HEK293 (cell line): ENCODE results near the gene CNP.

Experiments used
- GLI2 ChIP-seq: fragments of 450-650 bp; formaldehyde crosslinking; IDR thresholded peaks from 2 replicates; pipeline ENCODE4; 2017; ENCODE audit warnings: missing biosample characterization, missing genetic modification characterization, low read depth, borderline replicate concordance
- GLIS1 ChIP-seq: fragments of 450-650 bp; formaldehyde crosslinking; IDR thresholded peaks from 2 replicates; pipeline ENCODE4 v1.5.1; 2016; ENCODE audit warnings: missing biosample characterization, missing genetic modification characterization
- KLF7 ChIP-seq: fragments of 450-650 bp; formaldehyde crosslinking; IDR thresholded peaks from 2 replicates; pipeline ENCODE4 v1.5.1; 2016; ENCODE audit warnings: missing biosample characterization, missing genetic modification characterization, borderline replicate concordance
- PBX3 ChIP-seq: sonication (generic); formaldehyde crosslinking; IDR thresholded peaks from 2 replicates; pipeline ENCODE4 v1.8.1; 2022; ENCODE audit warnings: mild to moderate bottlenecking, moderate library complexity, missing genetic modification reagents
- ZBTB11 ChIP-seq: fragments of 450-650 bp; formaldehyde crosslinking; conservative IDR thresholded peaks from 2 replicates; pipeline ENCODE4 v1.5.1; 2016; ENCODE audit warnings: low read depth, missing biosample characterization, missing genetic modification characterization
- ZNF133 ChIP-seq: fragments of 450-650 bp; formaldehyde crosslinking; IDR thresholded peaks from 2 replicates; pipeline ENCODE4 v1.5.1; 2016; ENCODE audit warnings: missing biosample characterization, missing genetic modification characterization
- ZNF169 ChIP-seq: fragments of 450-650 bp; formaldehyde crosslinking; IDR thresholded peaks from 2 replicates; pipeline ENCODE4 v1.5.1; 2016; ENCODE audit warnings: missing biosample characterization, missing genetic modification characterization
- ZNF214 ChIP-seq: fragments of 450-650 bp; formaldehyde crosslinking; IDR thresholded peaks from 2 replicates; pipeline ENCODE4 v1.5.1; 2017; ENCODE audit warnings: missing biosample characterization, mild to moderate bottlenecking, missing genetic modification characterization, borderline replicate concordance
- ZNF221 ChIP-seq: fragments of 450-650 bp; formaldehyde crosslinking; IDR thresholded peaks from 2 replicates; pipeline ENCODE4 v1.5.1; 2017; ENCODE audit warnings: missing biosample characterization, missing genetic modification characterization, borderline replicate concordance
- ZNF354C ChIP-seq: fragments of 450-650 bp; formaldehyde crosslinking; IDR thresholded peaks from 2 replicates; pipeline ENCODE4 v1.5.1; 2016; ENCODE audit warnings: missing biosample characterization, missing genetic modification characterization, low read depth, borderline replicate concordance
- ZNF48 ChIP-seq: fragments of 450-650 bp; formaldehyde crosslinking; IDR thresholded peaks from 2 replicates; pipeline ENCODE4 v1.5.1; 2016; ENCODE audit warnings: missing biosample characterization, missing genetic modification characterization
- ZNF530 ChIP-seq: fragments of 450-650 bp; formaldehyde crosslinking; IDR thresholded peaks from 2 replicates; pipeline ENCODE4 v1.5.1; 2016; ENCODE audit warnings: low read depth, missing biosample characterization, missing genetic modification characterization
- ZNF585B ChIP-seq: fragments of 450-650 bp; formaldehyde crosslinking; IDR thresholded peaks from 2 replicates; pipeline ENCODE4 v1.5.1; 2016; ENCODE audit warnings: missing biosample characterization, missing genetic modification characterization
- ZNF664 ChIP-seq: fragments of 450-650 bp; formaldehyde crosslinking; IDR thresholded peaks from 2 replicates; pipeline ENCODE4 v1.5.1; 2016; ENCODE audit warnings: missing biosample characterization, missing genetic modification characterization
- ZNF707 ChIP-seq: fragments of 450-650 bp; formaldehyde crosslinking; IDR thresholded peaks from 2 replicates; pipeline ENCODE4 v1.5.1; 2016; ENCODE audit warnings: missing biosample characterization, missing genetic modification characterization
- ZNF777 ChIP-seq: fragments of 450-650 bp; formaldehyde crosslinking; IDR thresholded peaks from 2 replicates; pipeline ENCODE4 v1.5.1; 2017; ENCODE audit warnings: missing biosample characterization, missing genetic modification characterization, borderline replicate concordance
- ZNF791 ChIP-seq: fragments of 450-650 bp; formaldehyde crosslinking; IDR thresholded peaks from 2 replicates; pipeline ENCODE4 v1.5.1; 2016; ENCODE audit warnings: missing biosample characterization, missing genetic modification characterization
- ZNF837 ChIP-seq: fragments of 450-650 bp; formaldehyde crosslinking; IDR thresholded peaks from 2 replicates; pipeline ENCODE4 v1.5.1; 2016; ENCODE audit warnings: missing biosample characterization, missing genetic modification characterization
- ZSCAN4 ChIP-seq: fragments of 450-650 bp; formaldehyde crosslinking; IDR thresholded peaks from 2 replicates; pipeline ENCODE4 v1.5.1; 2017; ENCODE audit warnings: missing biosample characterization, missing genetic modification characterization
- ZXDB ChIP-seq: fragments of 450-650 bp; formaldehyde crosslinking; IDR thresholded peaks from 2 replicates; pipeline ENCODE4 v1.5.1; 2016; ENCODE audit warnings: missing biosample characterization, missing genetic modification characterization
- TF ChIP-seq, protein P1 (sequence below): fragments of 450-650 bp; formaldehyde crosslinking; IDR thresholded peaks from 2 replicates; pipeline ENCODE4 v1.5.1; 2016; ENCODE audit warnings: missing biosample characterization, missing genetic modification characterization
- TF ChIP-seq, protein P2 (sequence below): fragments of 450-650 bp; formaldehyde crosslinking; IDR thresholded peaks from 2 replicates; pipeline ENCODE4 v1.5.1; 2016; ENCODE audit warnings: missing biosample characterization, missing genetic modification characterization, borderline replicate concordance
- TF ChIP-seq, protein P3 (sequence below): fragments of 450-650 bp; formaldehyde crosslinking; IDR thresholded peaks from 2 replicates; pipeline ENCODE4 v1.5.1; 2017; ENCODE audit warnings: missing biosample characterization, missing genetic modification characterization

CNP gene

DNA sequence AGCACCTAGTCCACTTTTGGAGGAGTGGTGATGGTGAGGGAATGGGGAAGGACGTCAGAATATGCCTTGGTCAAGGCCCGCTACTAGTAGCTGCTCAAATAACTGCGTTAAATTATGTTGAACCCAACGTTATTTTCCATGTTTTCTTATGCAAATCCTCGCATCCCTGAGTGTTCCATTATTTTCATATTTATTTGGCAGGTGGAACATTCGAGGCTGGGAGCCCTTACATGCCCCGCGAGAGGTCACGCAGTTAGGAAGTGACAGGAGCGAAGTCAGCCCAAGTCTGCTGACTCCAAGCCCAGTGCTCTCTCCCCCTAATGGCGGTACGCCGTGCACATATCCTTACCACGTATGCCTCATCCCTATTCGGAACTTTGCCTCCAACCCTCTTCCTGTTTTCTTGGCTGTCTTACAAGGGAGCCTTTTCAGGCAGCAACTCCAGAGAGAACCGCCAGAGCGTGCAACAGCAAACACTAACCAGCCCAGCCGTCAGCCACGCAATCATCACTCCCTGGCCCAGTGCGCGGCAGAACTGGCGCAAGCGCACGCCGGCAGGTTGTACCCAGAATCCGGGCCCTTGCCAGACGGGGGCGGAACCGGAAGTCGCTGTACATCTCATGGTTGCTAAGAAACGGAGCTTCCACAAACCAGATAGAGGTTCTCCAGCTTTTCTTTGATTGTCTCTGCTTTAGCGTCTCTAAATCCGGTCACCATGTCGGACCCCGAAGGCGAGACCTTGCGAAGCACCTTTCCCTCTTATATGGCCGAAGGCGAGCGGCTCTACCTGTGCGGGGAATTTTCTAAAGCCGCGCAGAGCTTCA, 36.4 kb upstream of the CNP start, which contains the start of gene ODAD4 (continued):
- TF ChIP-seq, protein P1, sequence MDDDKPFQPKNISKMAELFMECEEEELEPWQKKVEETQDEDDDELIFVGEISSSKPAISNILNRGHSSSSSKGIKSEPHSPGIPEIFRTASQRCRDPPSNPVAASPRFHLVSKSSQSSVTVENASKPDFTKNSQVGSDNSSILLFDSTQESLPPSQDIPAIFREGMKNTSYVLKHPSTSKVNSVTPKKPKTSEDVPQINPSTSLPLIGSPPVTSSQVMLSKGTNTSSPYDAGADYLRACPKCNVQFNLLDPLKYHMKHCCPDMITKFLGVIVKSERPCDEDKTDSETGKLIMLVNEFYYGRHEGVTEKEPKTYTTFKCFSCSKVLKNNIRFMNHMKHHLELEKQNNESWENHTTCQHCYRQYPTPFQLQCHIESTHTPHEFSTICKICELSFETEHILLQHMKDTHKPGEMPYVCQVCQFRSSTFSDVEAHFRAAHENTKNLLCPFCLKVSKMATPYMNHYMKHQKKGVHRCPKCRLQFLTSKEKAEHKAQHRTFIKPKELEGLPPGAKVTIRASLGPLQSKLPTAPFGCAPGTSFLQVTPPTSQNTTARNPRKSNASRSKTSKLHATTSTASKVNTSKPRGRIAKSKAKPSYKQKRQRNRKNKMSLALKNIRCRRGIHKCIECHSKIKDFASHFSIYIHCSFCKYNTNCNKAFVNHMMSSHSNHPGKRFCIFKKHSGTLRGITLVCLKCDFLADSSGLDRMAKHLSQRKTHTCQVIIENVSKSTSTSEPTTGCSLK (tag by site-specific recombination) = no peak
- no peak for TF ChIP-seq ZNF530 (tag by site-specific recombination)
- TF ChIP-seq ZNF777 (tag by site-specific recombination) = no peak
- peak; percentile 60; the same call in 1 of the 2 replicates for TF ChIP-seq PBX3 (CRISPR knock-in tag)
- TF ChIP-seq, protein P2, sequence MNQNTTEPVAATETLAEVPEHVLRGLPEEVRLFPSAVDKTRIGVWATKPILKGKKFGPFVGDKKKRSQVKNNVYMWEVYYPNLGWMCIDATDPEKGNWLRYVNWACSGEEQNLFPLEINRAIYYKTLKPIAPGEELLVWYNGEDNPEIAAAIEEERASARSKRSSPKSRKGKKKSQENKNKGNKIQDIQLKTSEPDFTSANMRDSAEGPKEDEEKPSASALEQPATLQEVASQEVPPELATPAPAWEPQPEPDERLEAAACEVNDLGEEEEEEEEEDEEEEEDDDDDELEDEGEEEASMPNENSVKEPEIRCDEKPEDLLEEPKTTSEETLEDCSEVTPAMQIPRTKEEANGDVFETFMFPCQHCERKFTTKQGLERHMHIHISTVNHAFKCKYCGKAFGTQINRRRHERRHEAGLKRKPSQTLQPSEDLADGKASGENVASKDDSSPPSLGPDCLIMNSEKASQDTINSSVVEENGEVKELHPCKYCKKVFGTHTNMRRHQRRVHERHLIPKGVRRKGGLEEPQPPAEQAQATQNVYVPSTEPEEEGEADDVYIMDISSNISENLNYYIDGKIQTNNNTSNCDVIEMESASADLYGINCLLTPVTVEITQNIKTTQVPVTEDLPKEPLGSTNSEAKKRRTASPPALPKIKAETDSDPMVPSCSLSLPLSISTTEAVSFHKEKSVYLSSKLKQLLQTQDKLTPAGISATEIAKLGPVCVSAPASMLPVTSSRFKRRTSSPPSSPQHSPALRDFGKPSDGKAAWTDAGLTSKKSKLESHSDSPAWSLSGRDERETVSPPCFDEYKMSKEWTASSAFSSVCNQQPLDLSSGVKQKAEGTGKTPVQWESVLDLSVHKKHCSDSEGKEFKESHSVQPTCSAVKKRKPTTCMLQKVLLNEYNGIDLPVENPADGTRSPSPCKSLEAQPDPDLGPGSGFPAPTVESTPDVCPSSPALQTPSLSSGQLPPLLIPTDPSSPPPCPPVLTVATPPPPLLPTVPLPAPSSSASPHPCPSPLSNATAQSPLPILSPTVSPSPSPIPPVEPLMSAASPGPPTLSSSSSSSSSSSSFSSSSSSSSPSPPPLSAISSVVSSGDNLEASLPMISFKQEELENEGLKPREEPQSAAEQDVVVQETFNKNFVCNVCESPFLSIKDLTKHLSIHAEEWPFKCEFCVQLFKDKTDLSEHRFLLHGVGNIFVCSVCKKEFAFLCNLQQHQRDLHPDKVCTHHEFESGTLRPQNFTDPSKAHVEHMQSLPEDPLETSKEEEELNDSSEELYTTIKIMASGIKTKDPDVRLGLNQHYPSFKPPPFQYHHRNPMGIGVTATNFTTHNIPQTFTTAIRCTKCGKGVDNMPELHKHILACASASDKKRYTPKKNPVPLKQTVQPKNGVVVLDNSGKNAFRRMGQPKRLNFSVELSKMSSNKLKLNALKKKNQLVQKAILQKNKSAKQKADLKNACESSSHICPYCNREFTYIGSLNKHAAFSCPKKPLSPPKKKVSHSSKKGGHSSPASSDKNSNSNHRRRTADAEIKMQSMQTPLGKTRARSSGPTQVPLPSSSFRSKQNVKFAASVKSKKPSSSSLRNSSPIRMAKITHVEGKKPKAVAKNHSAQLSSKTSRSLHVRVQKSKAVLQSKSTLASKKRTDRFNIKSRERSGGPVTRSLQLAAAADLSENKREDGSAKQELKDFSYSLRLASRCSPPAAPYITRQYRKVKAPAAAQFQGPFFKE (tag by site-specific recombination) = no peak
- no peak for TF ChIP-seq KLF7
- TF ChIP-seq ZNF585B (tag by site-specific recombination) = no peak
- TF ChIP-seq GLIS1 (tag by site-specific recombination) = peak; percentile 11; the same call in 1 of the 2 replicates
- TF ChIP-seq ZNF48 (tag by site-specific recombination) = no peak
- TF ChIP-seq ZNF664 (tag by site-specific recombination) = peak; percentile 100
- no peak for TF ChIP-seq ZXDB
- peak; percentile 41 for TF ChIP-seq ZSCAN4 (tag by site-specific recombination)
- no peak for TF ChIP-seq ZNF791 (tag by site-specific recombination)
- TF ChIP-seq GLI2 (tag by site-specific recombination) = no peak
- no peak for TF ChIP-seq ZNF214 (tag by site-specific recombination)
- no peak for TF ChIP-seq ZNF169 (tag by site-specific recombination)
- no peak for TF ChIP-seq ZNF837
- peak; percentile 80 for TF ChIP-seq ZBTB11 (tag by site-specific recombination)
- no peak for TF ChIP-seq ZNF133 (tag by site-specific recombination)
- TF ChIP-seq ZNF221 (tag by site-specific recombination) = no peak
- TF ChIP-seq, protein P3, sequence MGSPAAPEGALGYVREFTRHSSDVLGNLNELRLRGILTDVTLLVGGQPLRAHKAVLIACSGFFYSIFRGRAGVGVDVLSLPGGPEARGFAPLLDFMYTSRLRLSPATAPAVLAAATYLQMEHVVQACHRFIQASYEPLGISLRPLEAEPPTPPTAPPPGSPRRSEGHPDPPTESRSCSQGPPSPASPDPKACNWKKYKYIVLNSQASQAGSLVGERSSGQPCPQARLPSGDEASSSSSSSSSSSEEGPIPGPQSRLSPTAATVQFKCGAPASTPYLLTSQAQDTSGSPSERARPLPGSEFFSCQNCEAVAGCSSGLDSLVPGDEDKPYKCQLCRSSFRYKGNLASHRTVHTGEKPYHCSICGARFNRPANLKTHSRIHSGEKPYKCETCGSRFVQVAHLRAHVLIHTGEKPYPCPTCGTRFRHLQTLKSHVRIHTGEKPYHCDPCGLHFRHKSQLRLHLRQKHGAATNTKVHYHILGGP = no peak
- no peak for TF ChIP-seq ZNF354C (tag by site-specific recombination)
- TF ChIP-seq ZNF707 (tag by site-specific recombination) = no peak
